Measurements from ENCODE around the gene MAPKBP1. TPM values are rescaled to one million over a fixed set of nuclear protein-coding genes. Genes with fewer than 3 reads are reported as not detected.

The MAPKBP1 gene
- total and polyA plus RNA-seq, 3 experiments from 2014 or later = 4.8 to 17.8 (median 16.0) TPM

GRCh38 chr15:41777421-41777973 lies 3.2 kb downstream of the MAPKBP1 start:
- H3K36me3 ChIP-seq (ENCODE audit: insufficient read depth, low read length) = no peaks in the 10 kb centered on the region
- peaks cover 54% of the 10 kb centered on the region for H3K4me1 ChIP-seq (ENCODE audit: insufficient read depth, low read length)
- peaks cover 0 to 28% (median 13%) of the 10 kb centered on the region in 3 donors for H3K36me3 Mint-ChIP-seq
- no peaks in the 10 kb centered on the region for H3K27me3 Mint-ChIP-seq
- ChIA-PET CTCF (interaction anchor here (1.4 to 9.3 kb wide), 2 partner anchors 35 to 213 kb away, joined by 4 to 167 read pairs; no protein-coding TSS in a partner anchor), POLR2A (no interaction called here)
- no peak overlapping the region for H3K4me3 ChIP-seq (ENCODE audit: low read length)
- peak overlapping the region in 1 of 7 donors; percentile 16 for H3K4me3 Mint-ChIP-seq
- no peaks in the 10 kb centered on the region for H3K9me3 Mint-ChIP-seq
- no peaks in the 10 kb centered on the region for H3K27me3 ChIP-seq (ENCODE audit: insufficient read depth, low read length, poor library complexity, severe bottlenecking)
- H3K9me3 ChIP-seq (ENCODE audit: low read length) = no peaks in the 10 kb centered on the region
- no peak overlapping the region for H3K27ac ChIP-seq (ENCODE audit: low read depth, low read length)
- H3K4me1 Mint-ChIP-seq = peaks cover 71 to 85% (median 82%) of the 10 kb centered on the region in 3 donors
- peak overlapping the region in 1 of 8 donors; percentile 57 for H3K27ac Mint-ChIP-seq
- no peak for DNase-seq

DNA sequence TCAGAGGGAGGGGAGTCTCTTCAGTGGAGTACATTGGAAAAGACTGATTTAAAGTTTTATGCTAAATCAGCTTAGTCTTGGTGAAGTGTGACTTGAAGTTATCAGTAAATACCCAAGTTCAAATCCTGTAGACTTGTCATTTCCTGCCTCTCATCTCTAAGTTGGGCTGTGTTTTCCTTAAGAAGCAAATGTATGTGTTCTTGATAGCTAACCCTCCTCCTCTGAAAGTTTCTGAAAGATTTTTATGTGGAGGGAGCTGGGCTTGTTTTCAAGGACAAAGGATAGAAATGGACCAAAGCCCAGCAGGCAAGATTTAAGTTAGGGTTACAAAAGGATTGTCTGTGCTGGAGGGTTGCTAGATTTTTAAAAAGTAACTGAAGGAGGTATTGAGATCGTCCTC lies 4.2 kb downstream of the MAPKBP1 start:
- Histone ChIP-seq H3K27ac (ENCODE audit: low read depth, low read length) (no peak overlapping the region), H3K4me1 (ENCODE audit: insufficient read depth, low read length) (peaks cover 47% of the 10 kb centered on the region), H3K36me3 (ENCODE audit: insufficient read depth, low read length) (no peaks in the 10 kb centered on the region), H3K4me3 (ENCODE audit: low read length) (no peak overlapping the region), H3K27me3 (ENCODE audit: insufficient read depth, low read length, poor library complexity, severe bottlenecking) (no peaks in the 10 kb centered on the region), H3K9me3 (ENCODE audit: low read length) (no peaks in the 10 kb centered on the region)
- ChIA-PET CTCF (interaction anchor here (9.3 kb wide), 1 partner anchor 34 kb away, joined by 167 read pairs; no protein-coding TSS in a partner anchor), POLR2A (no interaction called here)
- H3K4me1 Mint-ChIP-seq = peaks cover 67 to 83% (median 80%) of the 10 kb centered on the region in 3 donors
- H3K27ac Mint-ChIP-seq = peak overlapping the region in 5 of 8 donors; percentile 2 to 87 (median 9)
- peak overlapping the region in 2 of 7 donors; percentile 1 to 18 for H3K4me3 Mint-ChIP-seq
- no peaks in the 10 kb centered on the region for H3K27me3 Mint-ChIP-seq
- DNase-seq = no peak
- H3K36me3 Mint-ChIP-seq = peaks cover 0 to 35% (median 17%) of the 10 kb centered on the region in 3 donors
- H3K9me3 Mint-ChIP-seq = no peaks in the 10 kb centered on the region

GRCh38 chr15:41779662-41780157 lies 5.4 kb downstream of the MAPKBP1 start:
- POLR2A ChIA-PET = no interaction called here
- H3K4me1 ChIP-seq (ENCODE audit: insufficient read depth, low read length) = peaks cover 42% of the 10 kb centered on the region
- H3K27ac ChIP-seq (ENCODE audit: low read depth, low read length) = no peak overlapping the region

DNA sequence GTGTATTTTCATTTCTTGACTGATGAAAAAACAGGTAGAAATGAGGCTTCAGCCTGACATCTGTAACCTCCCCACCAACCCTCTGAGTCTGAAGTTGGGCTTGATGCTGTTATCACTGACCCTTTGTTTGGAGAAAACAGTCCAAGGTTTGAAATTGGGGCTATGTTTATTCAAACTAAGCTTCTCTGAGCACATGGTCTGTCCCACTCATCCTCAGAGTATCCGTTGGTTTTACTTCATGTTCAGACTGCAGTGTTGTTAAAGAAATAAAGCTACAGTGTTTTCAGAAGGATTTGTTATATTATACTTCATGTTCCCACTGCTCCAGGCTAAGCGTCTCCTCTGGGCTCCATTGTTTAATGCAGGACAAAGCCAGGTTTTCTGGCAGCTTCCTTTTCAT lies 6.0 kb downstream of the MAPKBP1 start:
- POLR2A ChIA-PET = interaction anchor here (0.6 kb wide), 1 partner anchor 333 kb away, joined by 4 read pairs; no protein-coding TSS in a partner anchor
- H3K4me1 Mint-ChIP-seq = peaks cover 58 to 68% (median 67%) of the 10 kb centered on the region in 3 donors
- CTCF ChIA-PET = interaction anchor here (0.8 to 2.3 kb wide), 2 partner anchors 31 to 157 kb away, joined by 5 to 8 read pairs; no protein-coding TSS in a partner anchor
- H3K4me3 Mint-ChIP-seq = peak overlapping the region in 1 of 7 donors; percentile 21
- DNase-seq = no peak
- H3K27ac Mint-ChIP-seq = peak overlapping the region in 5 of 8 donors; percentile 37 to 78 (median 55)
- Histone ChIP-seq H3K27ac (ENCODE audit: low read depth, low read length) (no peak overlapping the region), H3K4me3 (ENCODE audit: low read length) (no peak overlapping the region), H3K36me3 (ENCODE audit: insufficient read depth, low read length) (no peaks in the 10 kb centered on the region), H3K9me3 (ENCODE audit: low read length) (no peaks in the 10 kb centered on the region), H3K4me1 (ENCODE audit: insufficient read depth, low read length) (peaks cover 38% of the 10 kb centered on the region), H3K27me3 (ENCODE audit: insufficient read depth, low read length, poor library complexity, severe bottlenecking) (no peaks in the 10 kb centered on the region)
- peaks cover 0 to 31% (median 17%) of the 10 kb centered on the region in 3 donors for H3K36me3 Mint-ChIP-seq
- no peaks in the 10 kb centered on the region for H3K9me3 Mint-ChIP-seq
- no peaks in the 10 kb centered on the region for H3K27me3 Mint-ChIP-seq

More at GRCh38 chr15:41779662-41780157, 5.4 kb downstream of the MAPKBP1 start:
- no peaks in the 10 kb centered on the region for H3K36me3 ChIP-seq (ENCODE audit: insufficient read depth, low read length)
- H3K9me3 ChIP-seq (ENCODE audit: low read length) = no peaks in the 10 kb centered on the region
- DNase-seq = no peak
- peaks cover 0 to 33% (median 17%) of the 10 kb centered on the region in 3 donors for H3K36me3 Mint-ChIP-seq
- H3K27me3 ChIP-seq (ENCODE audit: insufficient read depth, low read length, poor library complexity, severe bottlenecking) = no peaks in the 10 kb centered on the region
- peak overlapping the region in 2 of 7 donors; percentile 14 to 21 for H3K4me3 Mint-ChIP-seq
- peaks cover 63 to 73% (median 70%) of the 10 kb centered on the region in 3 donors for H3K4me1 Mint-ChIP-seq
- H3K4me3 ChIP-seq (ENCODE audit: low read length) = no peak overlapping the region
- no peaks in the 10 kb centered on the region for H3K9me3 Mint-ChIP-seq
- CTCF ChIA-PET = interaction anchor here (2.3 to 9.3 kb wide), 2 partner anchors 31 to 33 kb away, joined by 8 to 167 read pairs; no protein-coding TSS in a partner anchor
- H3K27me3 Mint-ChIP-seq = no peaks in the 10 kb centered on the region
- H3K27ac Mint-ChIP-seq = peak overlapping the region in 6 of 8 donors; percentile 37 to 78 (median 52)

- no peak for DNase-seq
- Mint-ChIP-seq H3K9me3 (no peaks in the 10 kb centered on the region), H3K27me3 (no peaks in the 10 kb centered on the region), H3K27ac (peak overlapping the region in 3 of 8 donors; percentile 17 to 61 (median 43)), H3K4me3 (no peak overlapping the region), H3K36me3 (peaks cover 0 to 31% (median 17%) of the 10 kb centered on the region in 3 donors), H3K4me1 (peaks cover 53 to 64% (median 62%) of the 10 kb centered on the region in 3 donors)
- Histone ChIP-seq H3K27ac (ENCODE audit: low read depth, low read length) (no peak overlapping the region), H3K4me3 (ENCODE audit: low read length) (no peak overlapping the region), H3K36me3 (ENCODE audit: insufficient read depth, low read length) (no peaks in the 10 kb centered on the region), H3K27me3 (ENCODE audit: insufficient read depth, low read length, poor library complexity, severe bottlenecking) (no peaks in the 10 kb centered on the region), H3K9me3 (ENCODE audit: low read length) (no peaks in the 10 kb centered on the region), H3K4me1 (ENCODE audit: insufficient read depth, low read length) (peaks cover 33% of the 10 kb centered on the region)
- POLR2A ChIA-PET = interaction anchor here (0.6 kb wide), 1 partner anchor 333 kb away, joined by 4 read pairs; no protein-coding TSS in a partner anchor
- CTCF ChIA-PET = interaction anchor here (0.8 to 3.3 kb wide), 3 partner anchors 9 to 156 kb away, joined by 5 to 11 read pairs (median 8); no protein-coding TSS in a partner anchor
These were observed 6.4 kb downstream of the MAPKBP1 start for GRCh38 chr15:41780727-41781126.

DNA sequence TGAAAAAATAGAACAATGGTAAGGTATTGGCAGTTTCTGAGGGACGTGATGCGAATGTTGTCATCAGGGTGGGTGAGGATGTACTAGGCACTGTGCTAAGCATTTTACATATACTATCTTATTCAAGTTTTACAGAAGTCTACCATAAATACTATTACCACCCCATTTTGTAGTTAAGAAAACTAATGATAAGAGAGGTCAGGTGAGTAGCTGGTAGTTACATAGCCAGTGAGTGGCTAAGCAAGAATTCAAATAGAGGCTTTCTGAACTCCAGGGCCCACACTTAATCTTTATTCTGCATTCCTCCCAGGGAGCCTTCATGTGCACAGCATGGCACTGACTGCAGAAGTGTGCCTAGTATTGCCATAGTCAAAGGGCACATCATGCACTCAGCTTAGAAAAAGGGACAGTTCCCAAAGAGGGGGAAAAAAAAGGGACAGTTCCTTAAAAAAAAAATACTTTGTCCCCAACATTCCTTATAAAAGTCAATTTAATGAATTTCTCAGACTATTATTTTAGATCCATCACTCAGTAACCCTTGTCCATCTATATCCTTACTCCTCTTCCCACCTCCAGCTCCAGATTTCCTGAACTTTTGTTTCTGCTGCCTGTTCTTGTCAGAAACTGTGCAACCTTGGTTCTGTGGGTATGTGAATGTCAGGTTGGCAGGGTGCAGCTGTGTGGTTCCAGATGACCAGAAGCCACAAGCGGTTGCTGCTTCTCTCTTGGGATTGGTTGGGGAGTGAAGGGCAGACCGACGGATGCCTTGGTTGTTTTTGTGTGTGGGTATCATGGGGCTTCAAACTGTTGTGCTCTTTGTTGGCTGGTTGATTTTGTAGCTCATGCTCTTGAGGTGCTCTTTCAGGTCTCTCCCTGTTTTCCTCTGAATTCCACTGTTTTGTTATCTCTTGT lies 8.3 kb downstream of the MAPKBP1 start:
- no peak overlapping the region for H3K4me3 Mint-ChIP-seq
- peaks cover 17% of the 10 kb centered on the region for H3K4me1 ChIP-seq (ENCODE audit: insufficient read depth, low read length)
- H3K4me3 ChIP-seq (ENCODE audit: low read length) = no peak overlapping the region
- no peak for DNase-seq
- no peaks in the 10 kb centered on the region for H3K27me3 ChIP-seq (ENCODE audit: insufficient read depth, low read length, poor library complexity, severe bottlenecking)
- ChIA-PET CTCF (interaction anchor here (0.6 to 3.3 kb wide), 4 partner anchors 8 to 676 kb away, joined by 3 to 11 read pairs (median 4); partner anchors contain the start of gene MAPKBP1), POLR2A (interaction anchor here (0.7 kb wide), 1 partner anchor 44 kb away, joined by 3 read pairs; no protein-coding TSS in a partner anchor)
- peaks cover 37 to 46% (median 45%) of the 10 kb centered on the region in 3 donors for H3K4me1 Mint-ChIP-seq
- H3K27me3 Mint-ChIP-seq = no peaks in the 10 kb centered on the region
- peaks cover 0 to 31% (median 17%) of the 10 kb centered on the region in 3 donors for H3K36me3 Mint-ChIP-seq
- H3K9me3 ChIP-seq (ENCODE audit: low read length) = no peaks in the 10 kb centered on the region
- no peaks in the 10 kb centered on the region for H3K36me3 ChIP-seq (ENCODE audit: insufficient read depth, low read length)
- H3K9me3 Mint-ChIP-seq = no peaks in the 10 kb centered on the region
- H3K27ac ChIP-seq (ENCODE audit: low read depth, low read length) = no peak overlapping the region
- H3K27ac Mint-ChIP-seq = no peak overlapping the region

DNA sequence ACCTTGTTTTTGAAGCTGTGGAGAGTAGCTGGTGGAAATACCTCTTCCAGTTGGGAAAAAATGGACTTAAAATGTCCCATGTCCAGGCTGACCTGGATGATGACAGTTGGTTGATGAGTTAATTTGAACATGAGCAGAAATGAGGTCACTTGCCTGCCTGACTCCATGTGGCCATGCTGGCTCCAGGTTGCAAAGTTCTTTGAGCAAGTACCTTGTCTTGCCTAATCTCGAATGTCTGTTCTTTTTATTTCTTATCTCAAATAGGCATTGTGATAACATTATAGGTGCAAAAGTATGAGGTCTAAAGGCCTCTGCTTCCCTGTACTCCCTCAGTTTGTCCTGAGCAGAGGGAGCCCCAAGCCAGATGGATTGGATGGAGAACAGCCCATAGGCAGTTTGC lies 9.0 kb downstream of the MAPKBP1 start:
- Mint-ChIP-seq H3K4me1 (peaks cover 32 to 42% (median 39%) of the 10 kb centered on the region in 3 donors), H3K36me3 (peaks cover 0 to 31% (median 15%) of the 10 kb centered on the region in 3 donors), H3K27ac (peak overlapping the region in 1 of 8 donors; percentile 15), H3K9me3 (no peaks in the 10 kb centered on the region), H3K4me3 (no peak overlapping the region), H3K27me3 (no peaks in the 10 kb centered on the region)
- CTCF ChIA-PET = interaction anchor here (0.6 to 3.3 kb wide), 4 partner anchors 9 to 183 kb away, joined by 3 to 13 read pairs (median 8); partner anchors contain the start of gene MAPKBP1
- POLR2A ChIA-PET = no interaction called here
- Histone ChIP-seq H3K4me1 (ENCODE audit: insufficient read depth, low read length) (peaks cover 10% of the 10 kb centered on the region), H3K36me3 (ENCODE audit: insufficient read depth, low read length) (no peaks in the 10 kb centered on the region), H3K27ac (ENCODE audit: low read depth, low read length) (no peak overlapping the region), H3K9me3 (ENCODE audit: low read length) (no peaks in the 10 kb centered on the region), H3K27me3 (ENCODE audit: insufficient read depth, low read length, poor library complexity, severe bottlenecking) (no peaks in the 10 kb centered on the region), H3K4me3 (ENCODE audit: low read length) (no peak overlapping the region)
- no peak for DNase-seq

Measured in CD8-positive, alpha-beta memory T cell (primary cell).